ENCODE measurements around the gene DERL3. TPM values are rescaled to one million over a fixed set of nuclear protein-coding genes. Genes with fewer than 3 reads are reported as not detected.
A peak's percentile ranks its signal among the peaks of the same experiment; 100 is the strongest.

Gene DERL3
- total RNA-seq, 3 donors from 2014 or later: 4.4 to 18.8 (median 7.9) TPM

GRCh38 chr22:23801886-23802377, 36.9 kb downstream of the DERL3 start:
- no peaks in the 10 kb centered on the region for H3K9me3 ChIP-seq
- no peak for TF ChIP-seq CTCF (IDR thresholded peaks at IDR 0.05)
- H3K4me1 ChIP-seq (ENCODE audit: low read depth): no peaks in the 10 kb centered on the region
- ATAC-seq: no peak
- intact Hi-C loops (cut with DNase I, micrococcal nuclease): no loop called here
- peaks cover 6% of the 10 kb centered on the region for H3K36me3 ChIP-seq (ENCODE audit: low read depth)
- DNase-seq: peak in 1 of 3 donors; percentile 33
- H3K4me3 ChIP-seq: no peak overlapping the region

- Histone ChIP-seq H3K9me3 (no peaks in the 10 kb centered on the region), H3K4me1 (ENCODE audit: low read depth) (no peaks in the 10 kb centered on the region), H3K4me3 (no peak overlapping the region), H3K36me3 (ENCODE audit: low read depth) (peaks cover 10% of the 10 kb centered on the region)
- DNase-seq: peak in 1 of 3 donors; percentile 38
- no peak for TF ChIP-seq CTCF (IDR thresholded peaks at IDR 0.05)
- ATAC-seq: no peak
- intact Hi-C loops (cut with DNase I, micrococcal nuclease): no loop called here
Observed at GRCh38 chr22:23801238-23801821, 37.5 kb downstream of the DERL3 start.

GRCh38 chr22:23800297-23801237, 38.2 kb downstream of the DERL3 start:
- intact Hi-C loops (cut with DNase I, micrococcal nuclease): no loop called here

GRCh38 chr22:23796461-23796860, 42.3 kb downstream of the DERL3 start:
- Histone ChIP-seq H3K36me3 (ENCODE audit: low read depth) (peaks cover 14% of the 10 kb centered on the region), H3K4me1 (ENCODE audit: low read depth) (no peaks in the 10 kb centered on the region), H3K9me3 (no peaks in the 10 kb centered on the region), H3K4me3 (no peak overlapping the region)
- DNase-seq: no peak
- intact Hi-C loops (cut with DNase I, micrococcal nuclease): no loop called here
- ATAC-seq: no peak
- no peak for TF ChIP-seq CTCF (IDR thresholded peaks at IDR 0.05)

More at GRCh38 chr22:23800297-23801237, 38.2 kb downstream of the DERL3 start:
- Histone ChIP-seq H3K36me3 (ENCODE audit: low read depth) (peaks cover 17% of the 10 kb centered on the region), H3K9me3 (no peaks in the 10 kb centered on the region), H3K4me3 (no peak overlapping the region), H3K4me1 (ENCODE audit: low read depth) (no peaks in the 10 kb centered on the region)
- DNase-seq: peak in 1 of 3 donors; percentile 58
- ATAC-seq: peak; percentile 56
- no peak for TF ChIP-seq CTCF (IDR thresholded peaks at IDR 0.05)

GRCh38 chr22:23793326-23793725, 45.5 kb downstream of the DERL3 start:
- no peak for TF ChIP-seq CTCF (IDR thresholded peaks at IDR 0.05)
- H3K4me1 ChIP-seq (ENCODE audit: low read depth): peaks cover 3% of the 10 kb centered on the region
- intact Hi-C loops (cut with DNase I, micrococcal nuclease): no loop called here
- peaks cover 11% of the 10 kb centered on the region for H3K36me3 ChIP-seq (ENCODE audit: low read depth)
- DNase-seq (peak in 1 of 3 donors; percentile 6), ATAC-seq (no peak)
- H3K4me3 ChIP-seq: no peak overlapping the region
- H3K9me3 ChIP-seq: no peaks in the 10 kb centered on the region

Measured in mucosa of descending colon (tissue), 3 donors.